Skeletal muscle satellite cell (primary cell): ENCODE measurements around the gene MT1F.
"Not testable (repeated sequence)": the region's sequence is repeated elsewhere in the genome, so short reads cannot be mapped to it uniquely, and the experiment has no call there.

ENCODE experiments used
- H3K27me3 ChIP-seq: 2 replicates; pipeline ENCODE4 v1.7.0; 2013; ENCODE audit warnings: low read length; ENCODE audit not compliant: control insufficient read depth, insufficient read depth
- H3K36me3 ChIP-seq: 2 replicates; pipeline ENCODE4 v1.7.0; 2013; ENCODE audit warnings: mild to moderate bottlenecking, control low read depth, low read length; ENCODE audit not compliant: insufficient read depth
- H3K4me1 ChIP-seq: 2 replicates; pipeline ENCODE4 v1.7.0; 2013; ENCODE audit warnings: low read length; ENCODE audit not compliant: control insufficient read depth, insufficient read depth
- H3K4me2 ChIP-seq: 2 replicates; pipeline ENCODE4 v1.7.0; 2013; ENCODE audit warnings: mild to moderate bottlenecking, low read length
- H3K4me3 ChIP-seq: 2 replicates; pipeline ENCODE4 v1.7.0; 2013; ENCODE audit warnings: low read length
- H3K9ac ChIP-seq: 2 replicates; pipeline ENCODE4 v1.7.0; 2013; ENCODE audit warnings: mild to moderate bottlenecking, low read depth, low read length, moderate library complexity
- H3K9me3 ChIP-seq: replicated peaks from 2 replicates; pipeline ENCODE4 v1.7.0; 2013; ENCODE audit warnings: mild to moderate bottlenecking, control low read depth, low read length

MT1F gene

DNA sequence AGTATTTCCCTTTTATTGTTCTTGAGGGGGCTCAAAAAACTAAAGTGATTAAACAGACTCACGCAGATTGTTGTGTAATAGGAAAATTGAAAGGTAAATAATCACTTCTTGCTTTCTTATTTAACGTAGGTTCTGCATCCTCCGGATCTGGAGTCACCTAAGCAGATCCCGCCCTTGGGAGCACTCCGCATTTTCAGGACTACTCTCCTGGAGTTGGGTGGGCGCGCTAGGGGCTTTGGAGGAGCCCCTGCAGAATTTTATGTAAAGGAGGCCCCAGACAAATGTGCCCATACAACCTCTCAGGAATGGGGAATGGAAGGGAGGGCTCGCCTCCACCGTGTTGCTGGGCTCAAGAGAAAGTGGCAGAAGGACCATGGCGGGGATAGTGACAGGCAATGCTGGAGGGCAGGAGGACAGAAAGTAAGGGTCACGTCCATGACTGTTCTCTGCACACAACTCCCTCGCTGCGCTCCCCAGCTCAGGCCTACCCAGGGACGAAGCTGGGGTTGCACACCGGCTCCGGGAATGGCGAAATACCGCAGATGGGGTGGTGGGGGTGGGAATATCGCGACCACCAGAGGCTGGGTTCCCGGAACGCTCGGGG lies 41.0 kb upstream of the MT1F start:
- H3K9me3 ChIP-seq, result no peaks in the 10 kb centered on the region
- H3K27me3 ChIP-seq, result no peaks in the 10 kb centered on the region
- H3K36me3 ChIP-seq, result no peaks in the 10 kb centered on the region
- peak overlapping the region; percentile 77 for H3K4me3 ChIP-seq
- H3K9ac ChIP-seq, result peak overlapping the region; percentile 81
- peaks cover 63% of the 10 kb centered on the region for H3K4me1 ChIP-seq
- peak overlapping the region; percentile 98 for H3K4me2 ChIP-seq

DNA sequence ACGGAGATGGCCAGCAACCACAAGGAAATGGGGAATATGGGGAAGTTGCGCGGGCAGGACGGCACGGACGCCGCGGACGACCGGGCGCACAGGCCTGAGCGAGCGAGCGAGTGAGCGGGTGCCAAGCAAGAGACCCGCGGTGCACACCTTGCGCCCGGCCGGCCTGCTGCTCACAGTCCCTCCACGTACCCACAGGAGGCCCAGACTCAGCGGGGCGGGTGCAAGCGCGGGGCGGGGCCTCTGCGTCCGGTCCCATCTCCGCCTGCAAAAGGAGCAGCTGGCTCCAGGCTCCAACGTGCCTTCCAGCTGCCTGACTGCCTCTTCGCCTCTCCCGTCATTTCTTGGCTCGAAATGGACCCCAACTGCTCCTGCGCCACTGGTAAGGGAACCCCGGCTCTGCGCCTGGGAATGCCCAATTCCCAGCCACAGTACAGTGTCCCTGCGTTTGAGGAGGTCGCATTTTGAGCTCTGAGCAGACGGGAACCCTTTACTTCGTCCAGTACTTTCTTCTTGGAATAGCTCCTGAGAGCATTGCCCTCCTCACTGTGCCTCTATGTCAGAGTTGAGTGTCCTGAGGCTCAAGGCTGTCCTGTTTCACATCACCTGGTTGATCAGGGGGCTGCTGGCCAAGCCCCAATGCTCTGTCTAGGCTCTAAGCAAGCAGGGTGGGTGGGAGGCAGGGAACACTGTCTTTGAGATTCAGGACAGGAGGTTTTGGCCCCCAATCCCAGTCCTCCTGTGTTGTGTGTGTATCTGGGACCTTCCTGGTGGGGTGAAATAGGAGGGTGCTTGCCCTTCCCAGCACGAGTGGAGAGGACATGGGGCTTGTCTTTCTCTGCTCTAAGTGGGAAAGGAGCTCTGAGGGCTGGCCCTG lies 40.3 kb upstream of the MT1F start:
- H3K4me1 ChIP-seq, result peaks cover 55% of the 10 kb centered on the region
- peak overlapping the region; percentile 77 for H3K4me3 ChIP-seq

DNA sequence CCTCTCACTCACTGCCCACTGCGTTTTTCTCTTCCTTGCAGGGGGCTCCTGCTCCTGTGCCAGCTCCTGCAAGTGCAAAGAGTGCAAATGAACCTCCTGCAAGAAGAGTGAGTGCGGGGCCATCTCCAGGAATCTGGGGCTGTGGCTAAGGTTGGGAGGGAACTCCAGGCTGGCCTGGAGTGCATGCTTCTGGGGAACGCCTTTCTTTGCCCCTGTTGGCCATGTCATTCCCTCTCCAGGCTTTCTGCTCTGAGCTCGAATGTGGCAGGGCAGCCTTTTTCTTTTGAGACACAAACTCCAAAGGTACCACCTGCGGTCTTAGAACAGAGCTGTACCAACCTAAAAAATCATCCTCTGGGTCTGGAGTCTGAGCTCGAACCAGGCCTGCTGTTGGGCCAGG lies 39.6 kb upstream of the MT1F start:
- peaks cover 49% of the 10 kb centered on the region for H3K4me1 ChIP-seq
- H3K27me3 ChIP-seq, result no peaks in the 10 kb centered on the region
- H3K4me3 ChIP-seq, result peak overlapping the region; percentile 77
- no peaks in the 10 kb centered on the region for H3K36me3 ChIP-seq
- H3K9ac ChIP-seq, result peak overlapping the region; percentile 81
- no peaks in the 10 kb centered on the region for H3K9me3 ChIP-seq
- H3K4me2 ChIP-seq, result peak overlapping the region; percentile 98

More for the DNA sequence above, 40.3 kb upstream of the MT1F start:
- Histone ChIP-seq H3K36me3 (no peaks in the 10 kb centered on the region), H3K9ac (peak overlapping the region; percentile 81), H3K27me3 (no peaks in the 10 kb centered on the region), H3K9me3 (no peaks in the 10 kb centered on the region), H3K4me2 (peak overlapping the region; percentile 98)

DNA sequence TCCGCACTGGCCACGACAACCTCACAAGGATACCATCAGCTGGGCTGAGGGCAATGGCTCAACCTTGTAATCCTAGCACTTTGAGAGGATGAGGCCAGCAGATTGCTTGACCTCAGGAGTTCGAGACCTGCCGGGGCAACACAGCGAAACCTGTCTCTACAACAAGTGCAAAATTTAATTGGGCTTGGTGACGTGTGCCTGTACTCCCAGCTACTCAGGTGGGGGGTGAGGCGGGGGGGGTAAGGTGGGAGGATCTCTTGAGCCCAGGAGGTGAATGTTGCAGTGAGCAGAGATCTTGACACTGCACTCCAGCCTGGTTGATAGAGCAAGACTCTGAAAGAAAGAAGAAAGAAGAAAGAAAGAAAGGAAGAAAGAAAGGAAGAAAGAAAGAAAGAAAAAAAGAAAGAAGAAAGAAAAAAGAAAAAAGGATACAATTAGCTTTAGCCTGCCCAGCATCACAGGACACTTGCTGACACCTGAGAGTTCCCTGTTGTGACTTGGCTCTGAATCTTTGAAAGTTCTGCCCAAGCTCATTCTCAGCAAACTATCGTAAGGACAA lies 37.3 kb upstream of the MT1F start:
- Histone ChIP-seq H3K9me3 (no peaks in the 10 kb centered on the region), H3K36me3 (no peaks in the 10 kb centered on the region), H3K4me3 (no peak overlapping the region), H3K4me1 (peaks cover 34% of the 10 kb centered on the region), H3K27me3 (no peaks in the 10 kb centered on the region), H3K4me2 (no peak overlapping the region), H3K9ac (no peak overlapping the region)

DNA sequence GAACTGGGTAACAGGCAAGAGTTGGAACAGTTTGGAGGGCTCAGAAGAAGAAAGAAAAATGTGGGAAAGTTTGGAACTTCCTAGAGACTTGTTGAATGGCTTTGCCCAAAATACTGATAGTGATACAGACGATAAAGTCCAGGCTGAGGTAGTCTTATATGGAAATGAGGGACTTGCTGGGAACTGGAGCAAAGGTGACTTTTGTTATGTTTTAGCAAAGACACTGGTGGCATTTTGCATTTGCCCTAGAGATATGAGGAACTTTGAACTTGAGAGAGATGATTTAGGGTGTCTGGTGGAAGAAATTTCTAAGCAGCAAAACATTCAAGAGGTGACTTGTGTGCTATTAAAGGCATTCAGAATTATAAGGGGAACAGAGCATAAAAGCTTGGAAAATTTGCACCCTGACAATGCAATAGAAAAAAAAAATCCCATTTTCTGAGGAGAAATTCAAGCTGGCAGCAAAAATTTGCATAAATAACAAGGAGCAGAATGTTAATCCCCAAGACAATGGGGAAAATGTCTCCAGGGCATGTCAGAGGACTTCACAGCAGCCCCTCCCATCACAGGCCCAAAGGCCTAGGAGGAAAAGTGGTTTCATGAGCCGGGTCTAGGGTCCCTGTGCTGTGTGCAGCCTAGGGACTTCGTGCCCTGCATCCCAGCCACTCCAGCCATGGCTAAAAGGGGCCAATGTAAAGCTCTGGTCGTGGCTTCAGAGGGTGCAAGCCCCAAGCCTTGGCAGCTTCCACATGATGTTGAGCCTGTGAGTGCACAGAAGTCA lies 35.9 kb upstream of the MT1F start:
- not testable (repeated sequence) for H3K4me3 ChIP-seq, H3K4me2 ChIP-seq, H3K9me3 ChIP-seq, H3K9ac ChIP-seq, H3K27me3 ChIP-seq, H3K36me3 ChIP-seq
- H3K4me1 ChIP-seq, result peaks cover 28% of the 10 kb centered on the region

DNA sequence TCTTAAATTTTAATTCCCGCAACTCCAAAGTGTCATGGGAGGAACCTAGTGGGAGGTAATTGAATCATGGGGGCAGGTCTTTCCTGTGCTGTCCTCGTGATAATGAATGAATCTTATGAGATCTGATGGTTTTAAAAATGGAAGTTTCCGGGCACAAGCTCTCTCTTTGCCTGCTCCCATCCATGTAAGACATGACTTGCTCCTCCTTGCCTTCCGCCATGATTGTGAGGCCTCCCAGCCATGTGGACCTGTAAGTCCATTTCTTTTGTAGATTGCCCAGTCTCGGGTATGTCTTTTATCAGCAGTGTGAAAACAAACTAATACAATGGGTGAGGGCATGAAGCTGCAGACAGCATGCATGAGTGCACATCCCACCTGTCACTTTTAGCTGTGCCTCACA lies 34.6 kb upstream of the MT1F start:
- not testable (repeated sequence) for H3K27me3 ChIP-seq, H3K9ac ChIP-seq, H3K4me3 ChIP-seq, H3K9me3 ChIP-seq, H3K4me2 ChIP-seq, H3K36me3 ChIP-seq
- H3K4me1 ChIP-seq, result peaks cover 18% of the 10 kb centered on the region

DNA sequence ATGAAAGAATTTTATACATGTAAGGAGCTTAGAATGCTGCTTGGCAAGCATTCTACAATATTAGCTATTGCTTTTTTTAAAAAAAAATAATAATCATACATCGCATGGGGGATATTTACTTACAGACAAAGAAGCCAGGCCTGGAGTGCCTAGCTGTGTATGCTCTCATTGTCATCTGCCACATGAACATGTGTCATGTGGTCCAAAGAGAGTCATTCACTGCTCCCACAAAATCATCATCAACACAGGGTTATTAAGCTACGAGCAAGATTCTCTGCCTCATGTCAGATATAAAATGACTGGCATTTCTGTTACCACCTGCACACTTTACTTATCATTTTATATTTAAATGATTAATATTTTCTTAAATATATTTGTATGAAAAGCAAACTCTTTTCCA lies 34.1 kb upstream of the MT1F start:
- H3K4me2 ChIP-seq, result no peak overlapping the region
- H3K27me3 ChIP-seq, result no peaks in the 10 kb centered on the region
- H3K4me3 ChIP-seq, result no peak overlapping the region
- no peak overlapping the region for H3K9ac ChIP-seq
- H3K9me3 ChIP-seq, result no peaks in the 10 kb centered on the region
- H3K4me1 ChIP-seq, result peaks cover 13% of the 10 kb centered on the region
- no peaks in the 10 kb centered on the region for H3K36me3 ChIP-seq

DNA sequence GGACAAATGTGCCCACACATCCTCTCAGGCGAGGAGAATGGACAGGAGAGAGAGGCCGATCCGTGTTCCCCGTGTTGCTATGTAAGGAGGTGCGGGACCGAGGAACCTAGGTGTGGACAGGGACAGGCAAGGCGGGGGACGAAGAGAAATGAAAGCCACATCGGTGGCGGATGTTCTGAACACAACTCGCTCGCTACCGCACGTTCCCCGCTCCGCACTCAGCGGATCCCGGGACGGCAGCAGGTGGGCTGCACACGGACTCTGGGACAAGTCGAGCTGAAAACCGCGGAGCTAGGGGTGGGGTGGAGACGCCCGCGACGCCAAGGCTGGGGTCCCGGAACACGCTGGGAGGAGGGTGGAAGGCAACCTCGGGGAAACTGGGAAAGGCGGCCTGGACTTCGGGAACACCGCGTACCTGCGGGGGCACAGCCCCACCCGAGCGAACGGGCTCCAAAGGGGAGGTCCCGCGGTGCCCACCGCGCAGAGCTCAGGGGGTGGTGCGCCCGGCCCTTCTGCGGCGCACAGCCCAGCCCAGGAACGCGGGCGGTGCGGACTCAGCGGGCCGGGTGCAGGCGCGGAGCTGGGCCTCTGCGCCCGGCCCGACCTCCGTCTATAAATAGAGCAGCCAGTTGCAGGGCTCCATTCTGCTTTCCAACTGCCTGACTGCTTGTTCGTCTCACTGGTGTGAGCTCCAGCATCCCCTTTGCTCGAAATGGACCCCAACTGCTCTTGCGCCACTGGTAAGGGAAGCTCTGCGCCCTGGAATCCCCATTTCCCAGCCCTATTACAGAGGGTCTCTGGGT lies 32.4 kb upstream of the MT1F start, which contains the start of gene MT1E:
Gene MT1E (plus strand): TSS at position 642 of the 803 bp plus-strand sequence. CDS start 71 bp downstream, at position 713.
- Histone ChIP-seq H3K4me1 (peaks cover 9% of the 10 kb centered on the region), H3K27me3 (no peaks in the 10 kb centered on the region), H3K9ac (peak within 1 kb of the TSS; percentile 87), H3K36me3 (no peaks in the 10 kb centered on the region), H3K4me3 (peak within 1 kb of the TSS; percentile 78), H3K9me3 (no peaks in the 10 kb centered on the region), H3K4me2 (peak within 1 kb of the TSS; percentile 90)

DNA sequence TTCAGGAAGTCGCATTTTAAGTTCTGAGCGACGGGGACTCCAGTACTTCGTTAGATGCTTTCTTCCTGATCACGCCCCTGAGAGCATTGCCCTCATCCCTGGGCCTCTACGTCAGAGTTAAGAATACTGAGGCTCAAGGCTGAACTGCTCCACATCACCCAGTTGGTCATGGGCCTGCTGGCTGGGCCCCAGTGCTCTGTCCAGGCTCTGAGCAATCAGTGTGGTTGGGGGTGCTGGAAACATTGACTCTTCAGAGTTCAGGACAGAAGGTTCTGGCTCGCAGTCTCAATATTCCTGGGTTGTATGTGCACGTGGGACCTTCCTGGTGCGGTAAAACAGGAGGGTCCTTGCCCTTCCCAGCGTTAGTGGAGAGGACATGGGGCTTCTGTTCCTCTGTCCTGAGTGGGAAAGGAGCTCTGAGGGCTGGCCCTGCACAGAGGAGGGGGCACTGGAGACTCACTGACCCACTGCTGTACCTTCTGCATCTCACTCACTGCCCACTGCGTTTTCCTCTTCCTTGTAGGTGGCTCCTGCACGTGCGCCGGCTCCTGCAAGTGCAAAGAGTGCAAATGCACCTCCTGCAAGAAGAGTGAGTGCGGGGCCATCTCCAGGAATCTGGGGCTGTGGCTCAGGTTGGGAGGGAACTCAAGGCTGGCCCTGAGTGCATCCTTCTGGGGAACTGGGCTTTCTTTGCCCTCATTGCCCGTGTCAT lies 31.7 kb upstream of the MT1F start:
- H3K9ac ChIP-seq, result peak overlapping the region; percentile 87
- H3K9me3 ChIP-seq, result no peaks in the 10 kb centered on the region
- H3K4me3 ChIP-seq, result peak overlapping the region; percentile 78
- H3K36me3 ChIP-seq, result no peaks in the 10 kb centered on the region
- H3K4me1 ChIP-seq, result peaks cover 9% of the 10 kb centered on the region
- peak overlapping the region; percentile 90 for H3K4me2 ChIP-seq
- no peaks in the 10 kb centered on the region for H3K27me3 ChIP-seq

DNA sequence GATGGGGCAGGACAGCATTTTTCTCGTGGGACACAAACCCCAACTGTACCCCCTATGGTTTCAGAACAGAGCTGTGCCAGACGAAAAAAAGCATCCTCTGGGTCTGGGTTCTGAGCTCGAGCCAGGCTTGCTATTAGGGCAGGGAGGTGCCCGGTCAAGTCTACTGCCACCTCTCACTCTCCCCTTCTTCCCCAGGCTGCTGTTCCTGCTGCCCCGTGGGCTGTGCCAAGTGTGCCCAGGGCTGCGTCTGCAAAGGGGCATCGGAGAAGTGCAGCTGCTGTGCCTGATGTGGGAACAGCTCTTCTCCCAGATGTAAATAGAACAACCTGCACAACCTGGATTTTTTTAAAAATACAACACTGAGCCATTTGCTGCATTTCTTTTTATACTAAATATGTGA lies 31.1 kb upstream of the MT1F start:
- Histone ChIP-seq H3K27me3 (no peaks in the 10 kb centered on the region), H3K4me1 (peaks cover 13% of the 10 kb centered on the region), H3K4me3 (peak overlapping the region; percentile 78), H3K9me3 (no peaks in the 10 kb centered on the region), H3K4me2 (peak overlapping the region; percentile 90), H3K36me3 (no peaks in the 10 kb centered on the region), H3K9ac (peak overlapping the region; percentile 87)
